Esophagus squamous epithelium (tissue), 4 donors: ENCODE measurements around the gene ARAP3.

Experiments used
- POLR2A ChIP-seq, 4 donors: fragments of 450-650 bp; IDR thresholded peaks; one replicate each; pipeline ENCODE4 v1.6.1; 2017; ENCODE audit warnings: antibody characterized with exemption in 4 of 4, mild to moderate bottlenecking in 4 of 4, moderate library complexity in 3 of 4
- TF ChIP-seq, protein P1 (sequence below), 6 experiments: fragments of 450-650 bp in 4 of 6; fragments of 200-600 bp in 2 of 6; sonication (generic) in 2 of 6; IDR thresholded peaks; one replicate each; pipeline ENCODE4 v1.5.1; 2016 to 2019; ENCODE audit warnings: antibody characterized with exemption in 6 of 6, mild to moderate bottlenecking in 4 of 6, moderate library complexity in 4 of 6

GRCh38 chr5:141615991-141616720 is 65.9 kb downstream of the ARAP3 start:
- TF ChIP-seq, protein P1, sequence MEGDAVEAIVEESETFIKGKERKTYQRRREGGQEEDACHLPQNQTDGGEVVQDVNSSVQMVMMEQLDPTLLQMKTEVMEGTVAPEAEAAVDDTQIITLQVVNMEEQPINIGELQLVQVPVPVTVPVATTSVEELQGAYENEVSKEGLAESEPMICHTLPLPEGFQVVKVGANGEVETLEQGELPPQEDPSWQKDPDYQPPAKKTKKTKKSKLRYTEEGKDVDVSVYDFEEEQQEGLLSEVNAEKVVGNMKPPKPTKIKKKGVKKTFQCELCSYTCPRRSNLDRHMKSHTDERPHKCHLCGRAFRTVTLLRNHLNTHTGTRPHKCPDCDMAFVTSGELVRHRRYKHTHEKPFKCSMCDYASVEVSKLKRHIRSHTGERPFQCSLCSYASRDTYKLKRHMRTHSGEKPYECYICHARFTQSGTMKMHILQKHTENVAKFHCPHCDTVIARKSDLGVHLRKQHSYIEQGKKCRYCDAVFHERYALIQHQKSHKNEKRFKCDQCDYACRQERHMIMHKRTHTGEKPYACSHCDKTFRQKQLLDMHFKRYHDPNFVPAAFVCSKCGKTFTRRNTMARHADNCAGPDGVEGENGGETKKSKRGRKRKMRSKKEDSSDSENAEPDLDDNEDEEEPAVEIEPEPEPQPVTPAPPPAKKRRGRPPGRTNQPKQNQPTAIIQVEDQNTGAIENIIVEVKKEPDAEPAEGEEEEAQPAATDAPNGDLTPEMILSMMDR (IDR thresholded peaks at IDR 0.05): no peak
- TF ChIP-seq POLR2A (IDR thresholded peaks at IDR 0.05): no peak
